Breast epithelium (tissue), 3 donors: ENCODE data around the gene TAS2R39.

Experiments
- CTCF ChIP-seq, 3 donors: fragments of 450-650 bp; IDR thresholded peaks; one replicate each; pipeline ENCODE4 v1.5.1; 2016 to 2017; ENCODE audit warnings: antibody characterized with exemption in 3 of 3, mild to moderate bottlenecking in 3 of 3, moderate library complexity in 3 of 3
- POLR2A ChIP-seq: fragments of 450-650 bp; IDR thresholded peaks from one replicate; pipeline ENCODE4 v1.6.1; 2016; ENCODE audit warnings: antibody characterized with exemption, mild to moderate bottlenecking, moderate library complexity
- POLR2AphosphoS5 ChIP-seq, 3 donors: sonication (generic); formaldehyde crosslinking; IDR thresholded peaks; one replicate each; pipeline ENCODE4 v1.6.1; 2017; ENCODE audit warnings: antibody characterized with exemption in 3 of 3

- TF ChIP-seq CTCF (IDR thresholded peaks at IDR 0.05) (no peak), POLR2A (no peak), POLR2AphosphoS5 (IDR thresholded peaks at IDR 0.05) (no peak)
Measured at GRCh38 chr7:143222782-143223181, 39.6 kb downstream of the TAS2R39 start.
